Activated T-cell treated with anti-CD3 and anti-CD28 coated beads, Interleukin-2, amount 50 U/mL, for 24 hours (primary cell): ENCODE data around the gene RAB44.

Experiments used
- DNase-seq: peaks from one replicate; pipeline ENCODE4 v3.0.0-alpha.2; 2020
- H3K27ac Mint-ChIP-seq: 2 replicates; pipeline ENCODE4 v1.8.0; 2020; ENCODE audit warnings: mild to moderate bottlenecking, mixed read lengths
- H3K27me3 Mint-ChIP-seq: 2 replicates; pipeline ENCODE4 v1.8.0; 2020; ENCODE audit warnings: mixed read lengths
- H3K36me3 Mint-ChIP-seq: 2 replicates; pipeline ENCODE4 v1.8.0; 2020; ENCODE audit warnings: low read depth, mixed read lengths
- H3K4me1 Mint-ChIP-seq: 2 replicates; pipeline ENCODE4 v1.8.0; 2020; ENCODE audit warnings: low read depth, mixed read lengths
- H3K4me3 Mint-ChIP-seq: 2 replicates; pipeline ENCODE4 v1.8.0; 2020; ENCODE audit warnings: mild to moderate bottlenecking, moderate library complexity, mixed read lengths
- H3K9me3 Mint-ChIP-seq: 2 replicates; pipeline ENCODE4 v1.8.0; 2020; ENCODE audit warnings: mixed read lengths

Gene RAB44

DNA sequence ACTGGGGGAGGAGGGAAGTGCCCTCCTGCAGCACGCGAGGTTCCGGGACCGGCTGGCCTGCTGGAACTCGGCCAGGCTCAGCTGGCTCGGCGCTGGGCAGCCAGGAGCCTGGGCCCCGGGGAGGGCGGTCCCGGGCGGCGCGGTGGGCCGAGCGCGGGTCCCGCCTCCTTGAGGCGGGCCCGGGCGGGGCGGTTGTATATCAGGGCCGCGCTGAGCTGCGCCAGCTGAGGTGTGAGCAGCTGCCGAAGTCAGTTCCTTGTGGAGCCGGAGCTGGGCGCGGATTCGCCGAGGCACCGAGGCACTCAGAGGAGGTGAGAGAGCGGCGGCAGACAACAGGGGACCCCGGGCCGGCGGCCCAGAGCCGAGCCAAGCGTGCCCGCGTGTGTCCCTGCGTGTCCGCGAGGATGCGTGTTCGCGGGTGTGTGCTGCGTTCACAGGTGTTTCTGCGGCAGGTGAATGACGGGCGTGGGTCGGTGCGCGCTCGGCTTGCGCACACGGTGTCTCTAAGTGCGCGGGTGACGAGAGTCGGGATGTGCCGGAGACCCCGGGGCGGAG lies 19.1 kb upstream of the RAB44 start, which contains the start of gene CDKN1A:
TSS of gene CDKN1A (plus strand) at position 227 of the 555 bp plus-strand sequence. CDS start 5,388 bp downstream, outside the sequence.
- Mint-ChIP-seq H3K27ac (peak within 1 kb of the TSS; percentile 94), H3K9me3 (no peaks in the 10 kb centered on the region), H3K4me1 (peaks cover 56% of the 10 kb centered on the region), H3K4me3 (peak within 1 kb of the TSS; percentile 94), H3K36me3 (peaks cover 23% of the 10 kb centered on the region), H3K27me3 (peaks cover 15% of the 10 kb centered on the region)
- DNase-seq: peak; percentile 83

DNA sequence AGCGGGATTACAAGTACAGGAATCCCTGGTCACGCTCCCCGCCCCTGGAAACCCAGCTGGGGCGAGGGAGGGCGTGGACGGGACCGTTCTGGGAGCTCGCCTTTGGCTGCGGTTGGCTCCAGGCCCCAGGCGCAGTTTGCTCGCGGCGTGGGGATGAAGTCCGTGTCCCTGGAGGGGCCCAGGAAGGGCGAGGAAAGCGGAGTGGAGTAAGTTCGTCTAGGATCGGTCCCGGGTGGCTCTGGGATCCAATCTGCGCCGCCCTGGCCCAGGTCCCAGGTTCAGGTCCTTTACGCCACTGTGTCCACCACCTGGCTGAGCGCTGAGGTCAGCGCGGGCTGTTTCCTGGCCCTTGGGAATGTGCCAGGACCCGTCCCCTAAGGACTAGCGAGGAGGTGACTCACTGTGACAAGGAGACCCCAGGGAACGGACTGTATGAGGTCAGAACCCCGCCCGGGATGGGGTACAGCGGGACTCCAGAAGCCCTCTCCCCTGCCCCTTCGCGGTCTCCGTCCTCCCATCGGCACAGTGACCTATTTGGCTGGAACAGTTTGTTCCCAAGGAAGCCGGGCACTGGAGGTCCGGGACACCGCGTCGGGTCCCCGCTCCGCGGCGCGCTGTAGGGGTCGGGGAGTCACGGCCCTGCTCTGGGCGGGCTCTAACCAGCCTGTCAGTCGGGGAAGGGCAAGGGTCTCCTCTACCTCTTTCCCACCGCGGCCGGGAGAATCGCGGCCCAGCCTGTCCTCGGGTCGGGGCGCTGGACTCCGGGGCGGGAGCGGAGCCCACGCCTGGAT lies 18.4 kb upstream of the RAB44 start:
- Mint-ChIP-seq H3K27ac (peak overlapping the region; percentile 94), H3K4me3 (peak overlapping the region; percentile 94), H3K9me3 (no peaks in the 10 kb centered on the region), H3K36me3 (peaks cover 30% of the 10 kb centered on the region), H3K4me1 (peaks cover 60% of the 10 kb centered on the region), H3K27me3 (peaks cover 15% of the 10 kb centered on the region)
- peak; percentile 64 for DNase-seq

DNA sequence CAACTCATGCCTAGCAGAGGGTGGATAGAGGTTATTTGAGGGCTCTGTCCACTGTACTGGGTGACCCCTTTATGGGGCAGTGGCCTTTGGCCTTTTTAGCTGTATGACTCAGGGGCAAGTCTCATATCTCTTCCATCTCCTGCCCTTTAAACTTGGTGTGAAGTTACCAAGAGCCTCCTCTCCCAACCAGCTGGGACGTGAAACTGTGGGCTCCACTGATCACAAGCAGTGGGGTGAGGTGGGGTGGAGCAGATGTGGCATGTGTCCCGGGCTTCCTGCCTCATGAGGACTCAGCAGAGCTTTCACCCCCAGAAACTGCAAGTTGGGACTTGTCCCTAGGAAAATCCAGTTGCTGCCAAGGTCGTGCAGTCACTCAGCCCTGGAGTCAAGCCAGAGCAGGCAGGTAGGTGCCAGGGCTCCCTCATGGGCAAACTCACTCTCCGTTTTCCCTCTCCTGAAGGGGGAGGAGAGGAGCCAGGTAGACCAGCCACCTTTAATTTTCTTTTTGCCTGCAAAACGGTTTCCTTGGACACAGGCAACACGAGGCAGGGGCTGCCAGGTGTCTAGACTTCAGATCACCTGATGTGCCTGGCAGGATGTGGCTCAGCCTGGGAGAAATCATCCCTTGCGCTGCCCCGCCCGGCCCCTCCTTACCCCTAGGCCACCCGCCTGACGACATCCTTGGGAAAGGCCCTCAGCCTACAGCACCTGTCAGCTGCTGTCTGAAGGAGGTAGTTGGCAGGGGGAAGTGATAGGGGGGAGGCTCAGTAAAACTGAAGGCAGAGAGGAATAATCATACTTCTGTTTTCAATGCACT lies 15.1 kb upstream of the RAB44 start:
- H3K27ac Mint-ChIP-seq: peak overlapping the region; percentile 70
- H3K9me3 Mint-ChIP-seq: no peaks in the 10 kb centered on the region
- peaks cover 46% of the 10 kb centered on the region for H3K4me1 Mint-ChIP-seq
- DNase-seq: peak; percentile 68
- peaks cover 62% of the 10 kb centered on the region for H3K36me3 Mint-ChIP-seq
- H3K27me3 Mint-ChIP-seq: peaks cover 9% of the 10 kb centered on the region
- peak overlapping the region; percentile 39 for H3K4me3 Mint-ChIP-seq

DNA sequence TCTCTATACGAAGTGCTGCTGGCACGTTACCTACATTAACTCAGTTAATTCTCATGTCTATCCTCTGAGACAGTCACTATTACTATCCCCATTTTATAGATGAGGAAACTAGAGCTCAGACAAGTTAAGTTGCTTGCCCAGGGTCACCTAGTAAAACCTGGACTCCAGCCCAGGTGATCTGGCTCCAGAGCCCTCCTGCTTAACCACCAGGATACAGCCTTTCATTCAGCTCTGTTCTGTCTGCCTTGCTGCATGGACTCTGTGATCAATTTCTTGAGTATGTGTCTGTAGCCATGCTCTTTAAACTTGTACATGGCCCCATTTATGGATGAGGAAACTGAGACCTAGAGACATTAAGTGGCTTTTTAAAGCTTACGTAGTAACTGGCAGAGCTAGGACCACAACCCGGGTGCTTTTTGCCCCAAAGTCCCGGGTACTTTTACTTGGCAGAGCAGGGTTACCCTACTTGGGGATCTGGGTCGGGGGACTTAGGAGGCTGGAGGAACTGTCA lies 14.4 kb upstream of the RAB44 start:
- DNase-seq: no peak
- Mint-ChIP-seq H3K4me3 (peak overlapping the region; percentile 39), H3K4me1 (peaks cover 39% of the 10 kb centered on the region), H3K36me3 (peaks cover 64% of the 10 kb centered on the region), H3K27me3 (peaks cover 4% of the 10 kb centered on the region), H3K9me3 (no peaks in the 10 kb centered on the region), H3K27ac (peak overlapping the region; percentile 70)

DNA sequence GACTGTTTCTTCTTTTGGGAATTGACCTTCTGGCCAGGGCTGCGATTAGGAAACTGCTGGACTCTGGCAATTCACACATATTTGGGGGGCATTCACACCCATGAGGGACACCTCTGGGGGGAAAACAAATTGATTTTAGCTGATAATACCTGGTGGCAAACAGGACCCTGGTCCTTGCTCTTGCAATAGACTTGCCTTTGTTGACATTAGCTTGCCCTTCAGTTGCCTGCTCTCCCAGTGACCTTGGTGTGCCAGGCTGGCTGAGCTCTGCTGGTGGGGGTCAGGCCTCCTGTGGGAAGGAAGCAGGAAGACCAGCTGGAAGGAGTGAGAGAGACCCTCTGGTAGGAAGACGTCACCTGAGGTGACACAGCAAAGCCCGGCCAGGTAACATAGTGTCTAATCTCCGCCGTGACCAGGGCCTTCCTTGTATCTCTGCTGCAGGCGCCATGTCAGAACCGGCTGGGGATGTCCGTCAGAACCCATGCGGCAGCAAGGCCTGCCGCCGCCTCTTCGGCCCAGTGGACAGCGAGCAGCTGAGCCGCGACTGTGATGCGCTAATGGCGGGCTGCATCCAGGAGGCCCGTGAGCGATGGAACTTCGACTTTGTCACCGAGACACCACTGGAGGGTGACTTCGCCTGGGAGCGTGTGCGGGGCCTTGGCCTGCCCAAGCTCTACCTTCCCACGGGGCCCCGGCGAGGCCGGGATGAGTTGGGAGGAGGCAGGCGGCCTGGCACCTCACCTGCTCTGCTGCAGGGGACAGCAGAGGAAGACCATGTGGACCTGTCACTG lies 13.8 kb upstream of the RAB44 start:
- Mint-ChIP-seq H3K4me3 (no peak overlapping the region), H3K4me1 (peaks cover 34% of the 10 kb centered on the region), H3K27ac (peak overlapping the region; percentile 70), H3K27me3 (peaks cover under 1% of the 10 kb centered on the region), H3K36me3 (peaks cover 60% of the 10 kb centered on the region), H3K9me3 (no peaks in the 10 kb centered on the region)
- no peak for DNase-seq

DNA sequence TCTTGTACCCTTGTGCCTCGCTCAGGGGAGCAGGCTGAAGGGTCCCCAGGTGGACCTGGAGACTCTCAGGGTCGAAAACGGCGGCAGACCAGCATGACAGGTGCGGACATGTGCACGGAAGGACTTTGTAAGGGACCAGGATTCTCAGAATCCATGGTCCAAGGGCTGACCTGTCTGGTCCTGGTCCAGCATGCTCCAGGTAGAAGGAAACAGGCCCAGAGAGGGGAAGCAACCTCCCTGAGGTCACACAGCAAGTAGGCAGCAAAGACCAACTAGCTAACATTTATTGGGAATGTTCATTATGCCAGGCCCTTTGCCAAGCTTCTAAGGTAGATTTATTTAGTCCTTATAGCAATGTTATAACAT lies 13.2 kb upstream of the RAB44 start:
- Mint-ChIP-seq H3K4me3 (no peak overlapping the region), H3K27me3 (no peaks in the 10 kb centered on the region), H3K27ac (no peak overlapping the region), H3K36me3 (peaks cover 56% of the 10 kb centered on the region), H3K9me3 (no peaks in the 10 kb centered on the region), H3K4me1 (peaks cover 31% of the 10 kb centered on the region)
- no peak for DNase-seq

- H3K27ac Mint-ChIP-seq: no peak overlapping the region
- no peak for DNase-seq
- H3K4me3 Mint-ChIP-seq: no peak overlapping the region
- peaks cover 54% of the 10 kb centered on the region for H3K36me3 Mint-ChIP-seq
- H3K4me1 Mint-ChIP-seq: peaks cover 31% of the 10 kb centered on the region
- no peaks in the 10 kb centered on the region for H3K27me3 Mint-ChIP-seq
- H3K9me3 Mint-ChIP-seq: no peaks in the 10 kb centered on the region
Measured at GRCh38 chr6:36685166-36685924, 12.3 kb upstream of the RAB44 start.

DNA sequence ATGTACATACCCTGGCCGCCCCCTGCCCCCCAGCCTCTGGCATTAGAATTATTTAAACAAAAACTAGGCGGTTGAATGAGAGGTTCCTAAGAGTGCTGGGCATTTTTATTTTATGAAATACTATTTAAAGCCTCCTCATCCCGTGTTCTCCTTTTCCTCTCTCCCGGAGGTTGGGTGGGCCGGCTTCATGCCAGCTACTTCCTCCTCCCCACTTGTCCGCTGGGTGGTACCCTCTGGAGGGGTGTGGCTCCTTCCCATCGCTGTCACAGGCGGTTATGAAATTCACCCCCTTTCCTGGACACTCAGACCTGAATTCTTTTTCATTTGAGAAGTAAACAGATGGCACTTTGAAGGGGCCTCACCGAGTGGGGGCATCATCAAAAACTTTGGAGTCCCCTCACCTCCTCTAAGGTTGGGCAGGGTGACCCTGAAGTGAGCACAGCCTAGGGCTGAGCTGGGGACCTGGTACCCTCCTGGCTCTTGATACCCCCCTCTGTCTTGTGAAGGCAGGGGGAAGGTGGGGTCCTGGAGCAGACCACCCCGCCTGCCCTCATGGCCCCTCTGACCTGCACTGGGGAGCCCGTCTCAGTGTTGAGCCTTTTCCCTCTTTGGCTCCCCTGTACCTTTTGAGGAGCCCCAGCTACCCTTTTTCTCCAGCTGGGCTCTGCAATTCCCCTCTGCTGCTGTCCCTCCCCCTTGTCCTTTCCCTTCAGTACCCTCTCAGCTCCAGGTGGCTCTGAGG lies 11.5 kb upstream of the RAB44 start:
- Mint-ChIP-seq H3K4me3 (no peak overlapping the region), H3K27ac (no peak overlapping the region), H3K9me3 (no peaks in the 10 kb centered on the region), H3K27me3 (no peaks in the 10 kb centered on the region), H3K4me1 (peaks cover 31% of the 10 kb centered on the region), H3K36me3 (peaks cover 50% of the 10 kb centered on the region)
- DNase-seq: no peak

- H3K4me3 Mint-ChIP-seq: no peak overlapping the region
- no peaks in the 10 kb centered on the region for H3K9me3 Mint-ChIP-seq
- H3K36me3 Mint-ChIP-seq: peaks cover 48% of the 10 kb centered on the region
- DNase-seq: no peak
- peaks cover 35% of the 10 kb centered on the region for H3K4me1 Mint-ChIP-seq
- H3K27ac Mint-ChIP-seq: no peak overlapping the region
- H3K27me3 Mint-ChIP-seq: no peaks in the 10 kb centered on the region
Measured at GRCh38 chr6:36686668-36687513, 10.7 kb upstream of the RAB44 start.

GRCh38 chr6:36688063-36688738 lies 9.4 kb upstream of the RAB44 start:
- H3K27ac Mint-ChIP-seq: no peak overlapping the region
- DNase-seq: no peak

GRCh38 chr6:36688739-36689075 lies 8.9 kb upstream of the RAB44 start:
- Mint-ChIP-seq H3K36me3 (peaks cover 40% of the 10 kb centered on the region), H3K27me3 (no peaks in the 10 kb centered on the region), H3K9me3 (no peaks in the 10 kb centered on the region), H3K4me1 (peaks cover 27% of the 10 kb centered on the region), H3K4me3 (no peak overlapping the region), H3K27ac (no peak overlapping the region)
- no peak for DNase-seq

More at GRCh38 chr6:36688063-36688738, 9.4 kb upstream of the RAB44 start:
- Mint-ChIP-seq H3K9me3 (no peaks in the 10 kb centered on the region), H3K36me3 (peaks cover 45% of the 10 kb centered on the region), H3K27me3 (no peaks in the 10 kb centered on the region), H3K4me1 (peaks cover 32% of the 10 kb centered on the region), H3K4me3 (no peak overlapping the region)

GRCh38 chr6:36691011-36691410 lies 6.6 kb upstream of the RAB44 start:
- Mint-ChIP-seq H3K27ac (no peak overlapping the region), H3K4me3 (no peak overlapping the region), H3K27me3 (no peaks in the 10 kb centered on the region), H3K36me3 (peaks cover 16% of the 10 kb centered on the region), H3K9me3 (no peaks in the 10 kb centered on the region), H3K4me1 (peaks cover 38% of the 10 kb centered on the region)
- no peak for DNase-seq
